OCI-LY1 (cell line): ENCODE data around the gene EIF1B.

Source experiments
- EZH2 ChIP-seq: fragments of 200-600 bp; sonication (generic), shearing (Covaris generic); IDR thresholded peaks from 2 replicates; pipeline ENCODE4 v1.8.0; 2017; ENCODE audit warnings: borderline replicate concordance, mixed run types, mild to moderate bottlenecking, antibody characterized with exemption, low read length, moderate library complexity, mixed read lengths
- TF ChIP-seq, protein P1 (sequence below): fragments of 200-600 bp; sonication (generic), shearing (Covaris generic); IDR thresholded peaks from 2 replicates; pipeline ENCODE4 v1.5.1; 2017; ENCODE audit warnings: mild to moderate bottlenecking, antibody characterized with exemption, low read length, moderate library complexity, mixed read lengths

DNA sequence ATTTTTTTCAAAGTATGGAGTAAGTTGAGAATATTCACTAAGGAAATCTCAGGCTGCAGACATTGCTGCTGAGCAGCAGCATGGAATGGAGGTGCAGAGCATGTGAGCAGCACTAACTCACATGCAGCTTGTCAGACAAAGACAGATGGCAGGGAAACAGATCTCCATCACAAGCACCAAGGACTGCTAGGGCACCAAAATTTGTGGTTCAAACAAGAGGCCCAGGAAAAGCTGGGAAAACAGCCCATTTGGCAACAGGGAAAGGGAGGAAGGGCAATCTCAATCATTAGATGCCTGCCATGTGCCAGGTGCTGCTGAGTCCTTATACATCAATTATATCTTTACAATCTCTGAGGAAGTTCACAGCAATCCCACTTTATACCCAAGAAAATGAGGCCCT is 47.2 kb upstream of the EIF1B start:
- TF ChIP-seq, protein P1, sequence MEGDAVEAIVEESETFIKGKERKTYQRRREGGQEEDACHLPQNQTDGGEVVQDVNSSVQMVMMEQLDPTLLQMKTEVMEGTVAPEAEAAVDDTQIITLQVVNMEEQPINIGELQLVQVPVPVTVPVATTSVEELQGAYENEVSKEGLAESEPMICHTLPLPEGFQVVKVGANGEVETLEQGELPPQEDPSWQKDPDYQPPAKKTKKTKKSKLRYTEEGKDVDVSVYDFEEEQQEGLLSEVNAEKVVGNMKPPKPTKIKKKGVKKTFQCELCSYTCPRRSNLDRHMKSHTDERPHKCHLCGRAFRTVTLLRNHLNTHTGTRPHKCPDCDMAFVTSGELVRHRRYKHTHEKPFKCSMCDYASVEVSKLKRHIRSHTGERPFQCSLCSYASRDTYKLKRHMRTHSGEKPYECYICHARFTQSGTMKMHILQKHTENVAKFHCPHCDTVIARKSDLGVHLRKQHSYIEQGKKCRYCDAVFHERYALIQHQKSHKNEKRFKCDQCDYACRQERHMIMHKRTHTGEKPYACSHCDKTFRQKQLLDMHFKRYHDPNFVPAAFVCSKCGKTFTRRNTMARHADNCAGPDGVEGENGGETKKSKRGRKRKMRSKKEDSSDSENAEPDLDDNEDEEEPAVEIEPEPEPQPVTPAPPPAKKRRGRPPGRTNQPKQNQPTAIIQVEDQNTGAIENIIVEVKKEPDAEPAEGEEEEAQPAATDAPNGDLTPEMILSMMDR: no peak
- TF ChIP-seq EZH2: no peak
